ENCODE data around the gene SLC47A1.

The SLC47A1 gene

DNA sequence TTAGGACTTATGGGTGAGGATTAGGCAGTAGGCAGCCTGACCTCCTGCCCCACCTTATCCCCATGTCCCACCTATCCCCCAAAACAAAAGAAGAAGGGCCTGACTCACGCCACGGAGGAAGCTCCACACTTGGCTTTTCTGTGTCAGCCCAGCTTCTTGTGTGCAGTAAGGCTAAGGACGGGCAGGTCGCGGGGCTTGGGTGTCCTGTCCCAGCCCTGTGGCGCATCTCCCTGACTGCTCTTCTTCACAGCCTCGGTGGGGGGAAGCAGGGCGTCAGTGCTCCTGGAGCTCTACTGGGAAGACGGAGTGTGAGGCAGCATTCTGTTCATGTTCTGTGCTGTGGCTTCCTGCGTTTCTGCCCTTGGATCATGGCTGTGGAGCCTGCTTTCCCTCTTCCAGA is 80.3 kb downstream of the SLC47A1 start:
- DNase-seq: no peak

DNA sequence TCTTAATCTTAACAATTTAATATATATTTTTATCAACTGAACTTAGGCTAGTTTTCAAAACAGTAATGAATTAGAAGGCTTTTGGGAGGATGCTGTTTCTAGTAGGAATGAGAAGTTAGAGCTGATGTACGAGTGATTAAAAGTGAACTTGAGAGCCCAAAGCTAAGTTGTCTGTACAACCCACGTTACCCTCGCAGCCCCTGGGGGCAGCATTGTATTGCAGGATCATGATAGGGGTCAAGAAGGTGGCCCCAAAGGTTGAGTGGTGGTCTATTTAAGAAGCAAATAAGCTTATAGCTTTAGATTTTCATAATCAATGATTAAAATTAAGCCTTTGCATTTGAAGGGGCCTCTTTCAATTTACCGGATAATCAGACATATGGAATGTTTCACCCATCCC is 81.2 kb downstream of the SLC47A1 start:
- DNase-seq: no peak

DNA sequence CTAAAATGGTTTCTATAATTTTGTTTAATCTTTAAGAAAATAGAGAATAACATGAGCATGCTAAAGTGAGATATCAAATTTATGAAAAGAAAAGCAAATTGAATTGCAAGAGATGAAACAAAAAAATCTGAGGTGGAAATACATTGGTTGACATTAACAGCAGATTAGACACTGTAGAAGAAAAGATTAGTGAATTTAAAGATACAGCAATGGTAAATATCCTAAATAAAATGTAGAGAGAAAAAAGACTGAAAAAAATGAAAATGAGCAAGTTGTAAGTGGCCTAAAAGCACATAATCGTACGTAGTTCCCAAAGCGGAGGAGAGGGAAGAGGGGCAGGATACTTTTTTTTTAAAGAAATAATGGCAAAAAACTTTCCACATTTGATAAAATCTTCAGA is 84.4 kb downstream of the SLC47A1 start:
- DNase-seq: no peak

DNA sequence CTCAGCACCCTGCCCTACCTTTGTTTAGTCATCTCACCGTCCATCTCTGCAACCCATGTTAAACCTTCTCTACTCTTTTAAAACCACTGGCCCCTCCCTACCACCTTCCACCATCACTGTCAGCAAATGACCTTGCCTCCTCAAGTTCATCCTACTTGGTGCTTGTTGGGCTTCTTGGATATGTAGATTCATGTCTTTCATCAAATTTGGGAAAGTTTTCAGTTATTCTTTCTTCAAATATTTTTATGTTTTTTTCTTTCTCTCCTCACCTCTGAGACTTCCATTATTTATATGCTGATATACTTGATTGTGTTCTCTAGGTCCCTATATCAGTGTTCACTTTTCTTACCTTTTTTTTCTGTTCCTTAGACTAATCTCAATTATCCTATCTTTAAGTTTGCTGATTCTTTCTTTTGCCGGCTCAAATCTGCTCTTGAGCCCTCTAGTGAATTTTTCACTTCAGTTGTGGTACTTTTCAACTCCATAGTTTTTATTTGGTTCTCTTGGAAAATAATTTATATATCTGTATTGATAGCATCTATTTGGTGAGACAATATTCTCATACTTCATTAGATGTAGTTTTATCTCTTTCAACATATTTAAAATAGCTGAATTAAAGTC is 86.2 kb downstream of the SLC47A1 start:
- DNase-seq: no peak

DNA sequence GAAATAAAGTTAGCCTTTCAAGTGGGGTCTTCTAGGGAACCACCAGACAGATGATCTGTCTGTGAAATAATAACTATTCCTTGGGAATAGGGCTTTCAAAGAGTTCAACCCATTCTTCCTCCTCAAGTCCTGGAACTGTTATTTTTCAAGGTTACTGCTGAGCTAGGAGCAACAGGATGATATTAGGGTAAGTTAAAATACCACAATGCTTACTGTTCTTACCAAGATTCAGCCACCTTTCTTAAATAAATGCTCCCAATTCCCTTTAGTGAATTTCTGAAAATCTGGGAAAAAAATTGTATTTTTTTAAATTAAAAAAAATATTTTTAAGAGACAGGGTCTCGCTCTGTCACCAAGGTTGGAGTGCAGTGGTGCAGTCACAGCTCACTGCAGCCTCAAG is 88.0 kb downstream of the SLC47A1 start:
- DNase-seq: no peak

DNA sequence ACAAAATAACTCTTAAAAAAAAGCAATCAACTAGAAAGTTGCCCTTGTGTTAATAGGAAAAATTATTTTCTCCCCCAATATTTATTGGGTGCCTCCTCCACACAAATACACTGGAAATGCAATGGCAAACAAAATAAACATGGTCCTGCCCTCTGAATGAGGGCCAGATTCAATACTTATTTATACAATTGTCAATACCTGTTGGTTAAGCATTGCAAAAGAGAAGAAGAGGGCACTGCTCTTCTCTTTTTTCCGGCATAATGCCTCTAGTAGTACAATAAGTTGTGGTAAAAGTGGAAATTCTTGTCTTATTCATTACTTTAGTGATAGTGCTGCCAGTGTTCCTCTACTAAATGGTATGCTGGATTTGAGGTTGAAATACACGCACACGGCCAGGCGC is 92.4 kb downstream of the SLC47A1 start:
- DNase-seq: no peak
